ENCODE data around the gene RALGPS1.

DNA sequence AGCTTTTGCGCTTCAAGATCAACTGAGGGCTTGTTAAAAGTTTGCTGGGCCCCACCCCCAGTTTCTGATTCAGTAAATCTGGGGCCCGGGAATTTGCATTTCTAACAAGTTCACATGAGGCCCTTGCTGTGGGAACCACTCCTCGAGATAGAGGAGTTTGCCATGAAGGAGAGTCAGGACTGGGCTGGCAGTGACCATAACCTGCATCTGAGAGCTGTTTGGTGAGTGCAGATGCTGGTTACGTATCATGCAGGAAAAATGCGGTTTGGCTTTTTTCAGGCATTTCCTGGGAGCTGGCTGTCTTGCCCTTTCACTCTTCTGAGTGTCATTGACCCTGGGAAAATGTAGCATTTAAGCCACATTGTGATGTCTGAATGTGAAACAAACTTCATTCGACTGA is 217.3 kb downstream of the RALGPS1 start:
- TF ChIP-seq, protein P1, sequence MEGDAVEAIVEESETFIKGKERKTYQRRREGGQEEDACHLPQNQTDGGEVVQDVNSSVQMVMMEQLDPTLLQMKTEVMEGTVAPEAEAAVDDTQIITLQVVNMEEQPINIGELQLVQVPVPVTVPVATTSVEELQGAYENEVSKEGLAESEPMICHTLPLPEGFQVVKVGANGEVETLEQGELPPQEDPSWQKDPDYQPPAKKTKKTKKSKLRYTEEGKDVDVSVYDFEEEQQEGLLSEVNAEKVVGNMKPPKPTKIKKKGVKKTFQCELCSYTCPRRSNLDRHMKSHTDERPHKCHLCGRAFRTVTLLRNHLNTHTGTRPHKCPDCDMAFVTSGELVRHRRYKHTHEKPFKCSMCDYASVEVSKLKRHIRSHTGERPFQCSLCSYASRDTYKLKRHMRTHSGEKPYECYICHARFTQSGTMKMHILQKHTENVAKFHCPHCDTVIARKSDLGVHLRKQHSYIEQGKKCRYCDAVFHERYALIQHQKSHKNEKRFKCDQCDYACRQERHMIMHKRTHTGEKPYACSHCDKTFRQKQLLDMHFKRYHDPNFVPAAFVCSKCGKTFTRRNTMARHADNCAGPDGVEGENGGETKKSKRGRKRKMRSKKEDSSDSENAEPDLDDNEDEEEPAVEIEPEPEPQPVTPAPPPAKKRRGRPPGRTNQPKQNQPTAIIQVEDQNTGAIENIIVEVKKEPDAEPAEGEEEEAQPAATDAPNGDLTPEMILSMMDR (IDR thresholded peaks at IDR 0.05) = no peak
- TF ChIP-seq POLR2A (IDR thresholded peaks at IDR 0.05) = no peak
- TF ChIP-seq POLR2AphosphoS5 (IDR thresholded peaks at IDR 0.05) = no peak
- no peak for TF ChIP-seq EP300 (IDR thresholded peaks at IDR 0.05)

Data from sigmoid colon (tissue), 4 donors.